A549 (cell line): ENCODE measurements around the gene MON1A. TPM values are rescaled to one million over a fixed set of nuclear protein-coding genes. Genes with fewer than 3 reads are reported as not detected.

Source experiments
- ATAC-seq, 2 experiments: fragments of 200-7000 bp in 1 of 2; fragments of >200 bp in 1 of 2; cut with Nextera tagmentation in 1 of 2; cut with Tn5 transposase in 1 of 2; 3 replicates each; pipeline versions ENCODE4 v1.8.0 to v1.9.1; 2018 to 2020; ENCODE audit warnings: mild to moderate bottlenecking in 1 of 2, moderate library complexity in 1 of 2
- CTCF ChIA-PET: fragments of 300-600 bp; sonication (Branson Sonifier 250); formaldehyde crosslinking; extraction: SDS; loops from one replicate; lab custom pipeline; 2021; ENCODE audit warnings: antibody characterized with exemption, inconsistent platforms; lab: Yijun Ruan, JAX
- POLR2A ChIA-PET: fragments of 350-600 bp; formaldehyde crosslinking; extraction: SDS; loops from one replicate; lab custom pipeline; 2021; ENCODE audit warnings: antibody characterized with exemption, inconsistent platforms; lab: Yijun Ruan, JAX
- DNase-seq, 2 experiments: peaks; one replicate each; pipeline versions ENCODE4 v3.0.0 to v3.0.0-alpha.2; 2011 to 2016; ENCODE audit warnings: low read depth in 1 of 2, low spot score in 1 of 2
- FAIRE-seq: peaks from 2 replicates; lab custom pipeline; 2011; peaks lifted over from hg19 to GRCh38; lab: Jason Lieb, UNC
- H3K27ac ChIP-seq, 2 experiments: fragments of >200 bp; sonication (Bioruptor Twin); formaldehyde crosslinking; 3 replicates each; pipeline ENCODE4 v1.5.1; 2016 to 2017
- H3K4me1 ChIP-seq: fragments of >200 bp; sonication (Bioruptor Twin); formaldehyde crosslinking; 3 replicates; pipeline ENCODE4 v1.6.1; 2016
- H3K4me2 ChIP-seq: fragments of >200 bp; sonication (Bioruptor Twin); formaldehyde crosslinking; 3 replicates; pipeline ENCODE4 v1.6.1; 2016
- H3K4me3 ChIP-seq: fragments of >200 bp; sonication (Bioruptor Twin); formaldehyde crosslinking; 3 replicates; pipeline ENCODE4 v1.5.1; 2016
- H3K9me3 ChIP-seq: fragments of >200 bp; sonication (Bioruptor Twin); formaldehyde crosslinking; 3 replicates; pipeline ENCODE4 v1.6.1; 2016
- BHLHE40 ChIP-seq: IDR thresholded peaks from 2 replicates; pipeline ENCODE4 v1.6.1; 2012; ENCODE audit warnings: low read depth, low read length, inconsistent platforms
- CHD2 ChIP-seq: fragments of 150-350 bp; IDR thresholded peaks from 2 replicates; pipeline ENCODE4 v1.6.1; 2014; ENCODE audit warnings: low read length; ENCODE audit not compliant: partially characterized antibody
- EHF ChIP-seq: fragments of 250-450 bp; sonication (Bioruptor Pico); IDR thresholded peaks from 2 replicates; pipeline ENCODE4 v1.5.0; 2020; ENCODE audit warnings: mild to moderate bottlenecking
- GATA3 ChIP-seq: IDR thresholded peaks from 2 replicates; pipeline ENCODE4 v1.6.1; 2012; ENCODE audit warnings: borderline replicate concordance
- HEYL ChIP-seq: fragments of 250-450 bp; sonication (Bioruptor Pico); IDR thresholded peaks from 2 replicates; pipeline ENCODE4 v1.8.0; 2021; ENCODE audit warnings: mild to moderate bottlenecking, moderate library complexity
- HOXA7 ChIP-seq: fragments of 250-450 bp; sonication (Bioruptor Pico); IDR thresholded peaks from 2 replicates; pipeline ENCODE4 v1.5.0; 2020; ENCODE audit warnings: mild to moderate bottlenecking, moderate library complexity
- HOXB13 ChIP-seq: fragments of 250-450 bp; sonication (Bioruptor Pico); IDR thresholded peaks from 2 replicates; pipeline ENCODE4 v1.5.0; 2020; ENCODE audit warnings: low read depth, mild to moderate bottlenecking, moderate library complexity
- HOXB5 ChIP-seq: fragments of 250-450 bp; sonication (Bioruptor Pico); IDR thresholded peaks from 2 replicates; pipeline ENCODE4 v1.5.0; 2020; ENCODE audit warnings: mild to moderate bottlenecking, moderate library complexity
- JUN ChIP-seq, 2 experiments: fragments of >200 bp; sonication (Bioruptor Twin); formaldehyde crosslinking; IDR thresholded peaks; 2 replicates in 1 of 2; 3 replicates in 1 of 2; pipeline ENCODE4 v1.6.1; 2016 to 2017
- JUNB ChIP-seq: fragments of >200 bp; sonication (Bioruptor Twin); formaldehyde crosslinking; IDR thresholded peaks from 2 replicates; pipeline ENCODE4 v1.6.1; 2016
- MAFK ChIP-seq: fragments of 450-650 bp; IDR thresholded peaks from 2 replicates; pipeline ENCODE4 v1.6.1; 2014; ENCODE audit not compliant: partially characterized antibody
- PHF8 ChIP-seq: fragments of 200-600 bp; sonication (generic); IDR thresholded peaks from 2 replicates; pipeline ENCODE4 v1.6.1; 2016; ENCODE audit warnings: low read depth, mild to moderate bottlenecking, antibody characterized with exemption, moderate library complexity, borderline replicate concordance
- POLR2A ChIP-seq: IDR thresholded peaks from 2 replicates; pipeline ENCODE4 v1.6.1; 2012; ENCODE audit warnings: mild to moderate bottlenecking, low read length
- RAD21 ChIP-seq, 2 experiments: fragments of >200 bp in 1 of 2; sonication (Bioruptor Twin) in 1 of 2; formaldehyde crosslinking in 1 of 2; IDR thresholded peaks in 1 of 2; conservative IDR thresholded peaks in 1 of 2; 2 replicates in 1 of 2; 3 replicates in 1 of 2; pipeline ENCODE4 v1.6.1; 2012 to 2018; ENCODE audit warnings: inconsistent platforms in 1 of 2
- RFX5 ChIP-seq: fragments of 450-650 bp; IDR thresholded peaks from 2 replicates; pipeline ENCODE4 v1.7.1; 2014; ENCODE audit warnings: antibody characterized with exemption, mild to moderate bottlenecking, moderate library complexity
- SREBF2 ChIP-seq: fragments of 450-650 bp; IDR thresholded peaks from 2 replicates; pipeline ENCODE4 v1.6.1; 2014; ENCODE audit warnings: mild to moderate bottlenecking, moderate library complexity
- TFCP2L1 ChIP-seq: fragments of 250-450 bp; sonication (Bioruptor Pico); IDR thresholded peaks from 2 replicates; pipeline ENCODE4 v1.5.0; 2021; ENCODE audit warnings: mild to moderate bottlenecking
- ZC3H11A ChIP-seq: fragments of 450-650 bp; IDR thresholded peaks from 2 replicates; pipeline ENCODE4 v1.6.1; 2014; ENCODE audit warnings: antibody characterized with exemption, mild to moderate bottlenecking
- ZSCAN20 ChIP-seq: fragments of 250-450 bp; sonication (Bioruptor Pico); IDR thresholded peaks from 2 replicates; pipeline ENCODE4 v1.8.0; 2022; ENCODE audit warnings: mild to moderate bottlenecking, moderate library complexity
- WGBS: methylation state at CpG from one replicate; pipeline ENCODE4 v1.1.6; 2017; ENCODE audit errors: missing lambda C conversion rate; 5-methylcytosine and 5-hydroxymethylcytosine counted together
- polyA plus RNA-seq, 4 experiments: library from polyadenylated mRNA; depleted of rRNA in 3 of 4; stranded (reverse); fragments of >200 nt; fragmentation: RNase III in 1 of 4; extraction: RNeasy Plus Mini Kit Qiagen cat#74134 plus additional on column Dnase treatment in 1 of 4; gene quantifications; 2 replicates in 3 of 4; 3 replicates in 1 of 4; pipeline ENCODE4 v1.2.3, GENCODE V29; 2011 to 2017
- TF ChIP-seq, protein P1 (sequence below): IDR thresholded peaks from 2 replicates; pipeline ENCODE4 v1.6.1; 2012
- TF ChIP-seq, protein P2 (sequence below): IDR thresholded peaks from 2 replicates; pipeline ENCODE4 v1.6.1; 2012
- TF ChIP-seq, protein P3 (sequence below): fragments of >200 bp; sonication (Bioruptor Twin); formaldehyde crosslinking; IDR thresholded peaks from 3 replicates; pipeline ENCODE4 v1.5.1; 2016
- TF ChIP-seq, protein P4 (sequence below): fragments of 450-650 bp; IDR thresholded peaks from 2 replicates; pipeline ENCODE4 v1.6.1; 2014; ENCODE audit warnings: antibody characterized with exemption
- TF ChIP-seq, protein P5 (sequence below): IDR thresholded peaks from 2 replicates; pipeline ENCODE4 v1.6.1; 2012; ENCODE audit warnings: low read depth, borderline replicate concordance

Gene MON1A
- polyA plus RNA-seq, 2 of the 4 experiments (the other 2 are of a cell fraction), result 4.2 to 5.1 TPM

DNA sequence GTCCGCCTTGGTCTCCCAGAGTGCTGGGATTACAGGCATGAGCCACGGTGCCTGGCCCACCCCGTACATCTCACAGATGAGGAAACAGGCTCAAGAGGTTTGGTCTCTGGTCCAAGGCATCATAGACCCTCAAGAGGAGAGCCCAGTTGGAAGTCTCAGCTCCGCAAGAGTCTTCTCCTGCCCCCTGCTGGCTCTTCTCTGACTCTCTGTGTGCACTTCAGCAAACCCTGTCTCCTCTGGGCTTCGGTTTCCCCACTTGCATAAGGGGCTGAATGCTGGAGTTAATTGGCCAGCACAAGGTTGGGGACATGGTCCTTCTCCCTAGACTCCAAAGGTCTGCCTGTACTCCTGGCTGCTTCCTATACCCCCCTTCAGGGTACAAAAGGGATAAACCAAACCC lies 29.8 kb downstream of the MON1A start:
- POLR2A ChIA-PET, result interaction anchor here (0.6 to 1.0 kb wide), 5 partner anchors 11 to 347 kb away, joined by 3 to 5 read pairs (median 3); partner anchors contain the start of genes CDHR4, IP6K1 and MON1A
- Histone ChIP-seq H3K4me2 (peak overlapping the region; percentile 84), H3K9me3 (no peaks in the 10 kb centered on the region), H3K4me3 (no peak overlapping the region), H3K4me1 (peaks cover 51% of the 10 kb centered on the region), H3K27ac (peak overlapping the region; percentile 87 to 93)
- ATAC-seq, result no peak
- TF ChIP-seq ZSCAN20 (CRISPR knock-in tag), result no peak
- TF ChIP-seq RAD21 (conservative IDR thresholded peaks at IDR 0.05 in 1 of 2, IDR thresholded peaks at IDR 0.05 in 1 of 2), result peak in 1 of 2 experiments; percentile 19; a peak in 1 of 5 replicates
- TF ChIP-seq, protein P1, sequence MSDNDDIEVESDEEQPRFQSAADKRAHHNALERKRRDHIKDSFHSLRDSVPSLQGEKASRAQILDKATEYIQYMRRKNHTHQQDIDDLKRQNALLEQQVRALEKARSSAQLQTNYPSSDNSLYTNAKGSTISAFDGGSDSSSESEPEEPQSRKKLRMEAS, result no peak
- no peak for TF ChIP-seq MAFK
- TF ChIP-seq, protein P2, sequence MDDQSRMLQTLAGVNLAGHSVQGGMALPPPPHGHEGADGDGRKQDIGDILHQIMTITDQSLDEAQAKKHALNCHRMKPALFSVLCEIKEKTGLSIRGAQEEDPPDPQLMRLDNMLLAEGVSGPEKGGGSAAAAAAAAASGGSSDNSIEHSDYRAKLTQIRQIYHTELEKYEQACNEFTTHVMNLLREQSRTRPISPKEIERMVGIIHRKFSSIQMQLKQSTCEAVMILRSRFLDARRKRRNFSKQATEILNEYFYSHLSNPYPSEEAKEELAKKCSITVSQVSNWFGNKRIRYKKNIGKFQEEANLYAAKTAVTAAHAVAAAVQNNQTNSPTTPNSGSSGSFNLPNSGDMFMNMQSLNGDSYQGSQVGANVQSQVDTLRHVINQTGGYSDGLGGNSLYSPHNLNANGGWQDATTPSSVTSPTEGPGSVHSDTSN, result no peak
- TF ChIP-seq, protein P3, sequence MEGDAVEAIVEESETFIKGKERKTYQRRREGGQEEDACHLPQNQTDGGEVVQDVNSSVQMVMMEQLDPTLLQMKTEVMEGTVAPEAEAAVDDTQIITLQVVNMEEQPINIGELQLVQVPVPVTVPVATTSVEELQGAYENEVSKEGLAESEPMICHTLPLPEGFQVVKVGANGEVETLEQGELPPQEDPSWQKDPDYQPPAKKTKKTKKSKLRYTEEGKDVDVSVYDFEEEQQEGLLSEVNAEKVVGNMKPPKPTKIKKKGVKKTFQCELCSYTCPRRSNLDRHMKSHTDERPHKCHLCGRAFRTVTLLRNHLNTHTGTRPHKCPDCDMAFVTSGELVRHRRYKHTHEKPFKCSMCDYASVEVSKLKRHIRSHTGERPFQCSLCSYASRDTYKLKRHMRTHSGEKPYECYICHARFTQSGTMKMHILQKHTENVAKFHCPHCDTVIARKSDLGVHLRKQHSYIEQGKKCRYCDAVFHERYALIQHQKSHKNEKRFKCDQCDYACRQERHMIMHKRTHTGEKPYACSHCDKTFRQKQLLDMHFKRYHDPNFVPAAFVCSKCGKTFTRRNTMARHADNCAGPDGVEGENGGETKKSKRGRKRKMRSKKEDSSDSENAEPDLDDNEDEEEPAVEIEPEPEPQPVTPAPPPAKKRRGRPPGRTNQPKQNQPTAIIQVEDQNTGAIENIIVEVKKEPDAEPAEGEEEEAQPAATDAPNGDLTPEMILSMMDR, result peak; percentile 8; the same call in 1 of the 3 replicates
- no peak for TF ChIP-seq ZC3H11A
- TF ChIP-seq PHF8, result no peak
- TF ChIP-seq JUN (IDR thresholded peaks at IDR 0.05), result no peak
- no peak for TF ChIP-seq HOXB5
- TF ChIP-seq TFCP2L1 (CRISPR knock-in tag), result no peak
- TF ChIP-seq EHF, result no peak
- TF ChIP-seq SREBF2, result no peak
- no peak for TF ChIP-seq JUNB
- DNase-seq, result no peak
- WGBS, result 91% methylated on average over 4 of the region's 5 CpGs
- CTCF ChIA-PET, result interaction anchor here (1.3 to 2.0 kb wide), 6 partner anchors 9 to 360 kb away, joined by 3 to 20 read pairs (median 4); no protein-coding TSS in a partner anchor
- no peak for FAIRE-seq

DNA sequence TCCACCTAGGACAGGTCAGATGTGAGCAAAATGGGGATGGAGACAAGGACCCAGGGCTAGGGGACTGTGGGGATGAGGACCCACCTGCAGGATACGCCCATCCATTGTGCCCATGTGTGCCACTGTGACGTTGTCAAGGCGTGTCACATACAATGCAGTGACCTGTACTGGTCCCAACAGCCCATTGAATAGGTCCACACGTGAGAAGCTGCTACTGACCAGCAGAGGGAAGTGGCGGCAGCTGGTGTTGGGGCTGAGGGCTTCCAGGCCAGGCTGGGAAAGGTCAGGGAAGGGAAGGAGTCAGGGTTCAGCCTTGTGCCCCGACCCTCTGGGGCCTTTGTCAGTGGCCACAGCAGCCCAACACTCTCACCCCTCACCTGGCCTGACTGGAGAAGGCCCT lies 30.6 kb downstream of the MON1A start:
- H3K4me2 ChIP-seq, result no peak overlapping the region
- peaks cover 44% of the 10 kb centered on the region for H3K4me1 ChIP-seq
- ATAC-seq (no peak), DNase-seq (no peak), FAIRE-seq (no peak)
- 63% methylated on average over 3 of the region's 6 CpGs for WGBS
- ChIA-PET POLR2A (no interaction called here), CTCF (interaction anchor here (1.3 to 1.6 kb wide), 4 partner anchors 10 to 60 kb away, joined by 3 to 6 read pairs (median 4); no protein-coding TSS in a partner anchor)
- H3K9me3 ChIP-seq, result no peaks in the 10 kb centered on the region
- peak overlapping the region in 1 of 2 experiments; percentile 93; a peak in 3 of 6 replicates for H3K27ac ChIP-seq
- no peak overlapping the region for H3K4me3 ChIP-seq
- TF ChIP-seq SREBF2 (no peak), HOXA7 (CRISPR knock-in tag) (no peak), GATA3 (no peak), JUNB (no peak), HEYL (CRISPR knock-in tag) (no peak), RFX5 (no peak), POLR2A (no peak), HOXB5 (no peak), ZC3H11A (no peak), BHLHE40 (no peak), CHD2 (no peak), JUN (IDR thresholded peaks at IDR 0.05) (no peak), HOXB13 (no peak)
- TF ChIP-seq, protein P4, sequence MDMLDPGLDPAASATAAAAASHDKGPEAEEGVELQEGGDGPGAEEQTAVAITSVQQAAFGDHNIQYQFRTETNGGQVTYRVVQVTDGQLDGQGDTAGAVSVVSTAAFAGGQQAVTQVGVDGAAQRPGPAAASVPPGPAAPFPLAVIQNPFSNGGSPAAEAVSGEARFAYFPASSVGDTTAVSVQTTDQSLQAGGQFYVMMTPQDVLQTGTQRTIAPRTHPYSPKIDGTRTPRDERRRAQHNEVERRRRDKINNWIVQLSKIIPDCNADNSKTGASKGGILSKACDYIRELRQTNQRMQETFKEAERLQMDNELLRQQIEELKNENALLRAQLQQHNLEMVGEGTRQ, result no peak
- TF ChIP-seq, protein P5, sequence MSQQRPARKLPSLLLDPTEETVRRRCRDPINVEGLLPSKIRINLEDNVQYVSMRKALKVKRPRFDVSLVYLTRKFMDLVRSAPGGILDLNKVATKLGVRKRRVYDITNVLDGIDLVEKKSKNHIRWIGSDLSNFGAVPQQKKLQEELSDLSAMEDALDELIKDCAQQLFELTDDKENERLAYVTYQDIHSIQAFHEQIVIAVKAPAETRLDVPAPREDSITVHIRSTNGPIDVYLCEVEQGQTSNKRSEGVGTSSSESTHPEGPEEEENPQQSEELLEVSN, result no peak
- TF ChIP-seq, protein P3, result no peak
